ENCODE measurements around the gene THAP2. TPM values are rescaled to one million over a fixed set of nuclear protein-coding genes. Genes with fewer than 3 reads are reported as not detected.

Gene THAP2
- total and polyA plus RNA-seq, 5 donors from 2014 or later: 6.7 to 25.0 (median 8.6) TPM

DNA sequence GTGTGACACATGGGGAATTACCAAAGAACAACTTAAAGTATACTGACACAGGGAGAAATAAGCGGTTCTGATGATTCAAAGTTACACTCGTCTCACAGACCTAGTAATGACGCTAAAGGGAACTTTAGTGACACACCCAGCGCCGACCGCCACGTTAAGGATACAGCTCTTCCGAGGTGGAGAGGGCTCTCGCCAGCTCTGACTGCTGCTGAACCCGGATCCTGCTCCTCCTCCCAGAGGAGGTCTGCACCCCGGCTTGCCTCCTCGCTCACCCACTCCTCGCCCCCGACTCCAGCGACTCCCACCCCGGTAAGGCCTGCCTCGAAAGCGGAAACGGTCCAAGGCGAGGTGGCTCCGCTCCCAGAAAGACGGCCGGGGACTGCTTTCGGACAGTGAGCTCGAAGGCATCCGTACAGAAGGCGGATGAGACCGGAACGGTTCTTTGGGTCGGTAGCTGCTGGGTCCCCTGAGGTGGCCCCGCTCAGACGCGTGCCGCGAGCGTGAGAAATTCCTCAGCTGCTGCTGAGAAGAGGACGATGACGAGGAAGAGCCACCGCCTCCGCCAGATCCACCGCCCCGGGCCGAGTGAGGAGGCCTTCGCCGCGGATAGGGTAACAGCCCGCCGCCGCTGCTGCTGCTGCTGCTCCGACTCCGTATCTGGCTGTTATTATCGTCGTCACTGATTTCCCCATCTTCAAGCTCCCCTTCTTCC, 1.1 kb upstream of the THAP2 start:
- Histone ChIP-seq H3K4me3 (ENCODE audit: low read depth, low read length) (peak overlapping the region; percentile 97), H3K27me3 (ENCODE audit: control insufficient read depth, insufficient read depth, low read length) (no peaks in the 10 kb centered on the region), H3K36me3 (ENCODE audit: control insufficient read depth, insufficient read depth, low read length) (peaks cover 19% of the 10 kb centered on the region), H3K4me1 (ENCODE audit: control insufficient read depth, insufficient read depth, low read length, poor library complexity, severe bottlenecking) (peaks cover 46% of the 10 kb centered on the region), H3K27ac (ENCODE audit: insufficient read depth, low read length, poor library complexity, severe bottlenecking) (peak overlapping the region; percentile 99), H3K9me3 (ENCODE audit: control insufficient read depth in 2 of 2, low read length in 2 of 2) (no peaks in the 10 kb centered on the region)
- H3K4me3 Mint-ChIP-seq: peak overlapping the region; percentile 95 to 100 (median 98)
- peaks cover 19 to 67% (median 44%) of the 10 kb centered on the region in 4 donors for H3K4me1 Mint-ChIP-seq
- ATAC-seq (ENCODE audit: low read depth in 2 of 2) (peak; percentile 37 to 43), DNase-seq (peak; percentile 63 to 82 (median 75))
- H3K27me3 Mint-ChIP-seq: peaks cover 4% of the 10 kb centered on the region
- H3K36me3 Mint-ChIP-seq: peaks cover 29% of the 10 kb centered on the region
- H3K27ac Mint-ChIP-seq: peak overlapping the region; percentile 99 to 100 (median 99)
- H3K9me3 Mint-ChIP-seq: peaks cover 0 to 1% (median 0%) of the 10 kb centered on the region in 7 donors

- peak overlapping the region; percentile 99 to 100 (median 99) for H3K27ac Mint-ChIP-seq
- no peak for DNase-seq
- peak overlapping the region; percentile 95 to 100 (median 98) for H3K4me3 Mint-ChIP-seq
- H3K4me1 Mint-ChIP-seq: peaks cover 11 to 57% (median 37%) of the 10 kb centered on the region in 4 donors
- ATAC-seq (ENCODE audit: low read depth in 2 of 2): no peak
- Histone ChIP-seq H3K4me3 (ENCODE audit: low read depth, low read length) (peak overlapping the region; percentile 97), H3K27ac (ENCODE audit: insufficient read depth, low read length, poor library complexity, severe bottlenecking) (peak overlapping the region; percentile 99), H3K27me3 (ENCODE audit: control insufficient read depth, insufficient read depth, low read length) (no peaks in the 10 kb centered on the region), H3K4me1 (ENCODE audit: control insufficient read depth, insufficient read depth, low read length, poor library complexity, severe bottlenecking) (peaks cover 43% of the 10 kb centered on the region), H3K9me3 (ENCODE audit: control insufficient read depth in 2 of 2, low read length in 2 of 2) (no peaks in the 10 kb centered on the region), H3K36me3 (ENCODE audit: control insufficient read depth, insufficient read depth, low read length) (peaks cover 5% of the 10 kb centered on the region)
- H3K27me3 Mint-ChIP-seq: peaks cover 4% of the 10 kb centered on the region
- H3K9me3 Mint-ChIP-seq: peaks cover 0 to 1% (median 0%) of the 10 kb centered on the region in 7 donors
- peaks cover 14% of the 10 kb centered on the region for H3K36me3 Mint-ChIP-seq
Measured at GRCh38 chr12:71664411-71665089, 449 bp downstream of the THAP2 start.

DNA sequence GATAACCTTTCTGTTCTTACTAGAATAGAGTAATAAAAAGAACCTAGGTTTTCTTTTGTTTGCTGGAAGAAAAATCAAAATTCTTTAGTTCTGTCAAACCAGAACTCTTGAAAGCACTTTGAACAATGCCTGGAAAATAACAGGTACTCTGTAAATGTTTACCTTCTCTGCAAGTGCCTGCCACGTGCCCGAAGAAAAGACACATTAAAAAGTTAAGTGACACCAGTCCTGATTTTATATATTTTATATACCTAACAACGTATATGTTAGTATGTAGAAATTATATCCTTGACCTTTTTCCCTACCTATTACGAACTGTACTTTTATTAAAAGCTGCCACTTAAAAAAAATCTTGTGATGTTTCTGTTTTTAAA, 976 bp downstream of the THAP2 start:
- Histone ChIP-seq H3K27ac (ENCODE audit: insufficient read depth, low read length, poor library complexity, severe bottlenecking) (peak overlapping the region; percentile 99), H3K27me3 (ENCODE audit: control insufficient read depth, insufficient read depth, low read length) (no peaks in the 10 kb centered on the region), H3K4me1 (ENCODE audit: control insufficient read depth, insufficient read depth, low read length, poor library complexity, severe bottlenecking) (peaks cover 38% of the 10 kb centered on the region), H3K4me3 (ENCODE audit: low read depth, low read length) (peak overlapping the region; percentile 97), H3K36me3 (ENCODE audit: control insufficient read depth, insufficient read depth, low read length) (peaks cover under 1% of the 10 kb centered on the region), H3K9me3 (ENCODE audit: control insufficient read depth in 2 of 2, low read length in 2 of 2) (no peaks in the 10 kb centered on the region)
- H3K36me3 Mint-ChIP-seq: peaks cover 13% of the 10 kb centered on the region
- H3K9me3 Mint-ChIP-seq: peaks cover 0 to 1% (median 0%) of the 10 kb centered on the region in 7 donors
- H3K27me3 Mint-ChIP-seq: peaks cover 4% of the 10 kb centered on the region
- peaks cover 11 to 54% (median 36%) of the 10 kb centered on the region in 4 donors for H3K4me1 Mint-ChIP-seq
- H3K27ac Mint-ChIP-seq: peak overlapping the region; percentile 99 to 100 (median 99)
- ATAC-seq (ENCODE audit: low read depth in 2 of 2): no peak
- DNase-seq: peak in 1 of 3 donors; percentile 30
- H3K4me3 Mint-ChIP-seq: peak overlapping the region; percentile 95 to 100 (median 98)

DNA sequence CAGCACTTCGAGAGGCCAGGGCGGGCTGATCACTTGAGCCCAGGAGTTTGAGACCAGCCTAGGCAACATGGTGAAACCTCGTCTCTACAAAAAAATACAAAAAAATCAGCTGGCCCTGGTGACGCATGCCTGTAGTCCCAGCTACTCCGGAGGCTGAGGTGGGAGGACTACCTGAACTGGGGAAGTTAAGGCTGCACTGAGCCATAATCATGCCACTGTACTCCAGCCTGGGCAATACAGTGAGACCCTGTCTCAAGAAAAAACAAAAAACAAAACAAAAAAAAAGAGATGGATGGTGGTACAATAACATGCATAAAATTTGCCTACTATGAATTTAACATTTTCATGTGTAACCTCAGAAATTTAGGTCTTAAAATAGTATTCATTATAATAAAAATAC, 2.2 kb downstream of the THAP2 start:
- peaks cover 4% of the 10 kb centered on the region for H3K27me3 Mint-ChIP-seq
- H3K4me1 Mint-ChIP-seq: peaks cover 11 to 48% (median 36%) of the 10 kb centered on the region in 4 donors
- DNase-seq: no peak
- peak overlapping the region in 1 of 3 donors; percentile 99 for H3K27ac Mint-ChIP-seq
- peak overlapping the region in 1 of 4 donors; percentile 6 for H3K4me3 Mint-ChIP-seq
- Histone ChIP-seq H3K36me3 (ENCODE audit: control insufficient read depth, insufficient read depth, low read length) (no peaks in the 10 kb centered on the region), H3K4me1 (ENCODE audit: control insufficient read depth, insufficient read depth, low read length, poor library complexity, severe bottlenecking) (peaks cover 26% of the 10 kb centered on the region), H3K27me3 (ENCODE audit: control insufficient read depth, insufficient read depth, low read length) (no peaks in the 10 kb centered on the region), H3K4me3 (ENCODE audit: low read depth, low read length) (no peak overlapping the region), H3K9me3 (ENCODE audit: control insufficient read depth in 2 of 2, low read length in 2 of 2) (no peaks in the 10 kb centered on the region), H3K27ac (ENCODE audit: insufficient read depth, low read length, poor library complexity, severe bottlenecking) (no peak overlapping the region)
- peaks cover 0 to 1% (median 0%) of the 10 kb centered on the region in 7 donors for H3K9me3 Mint-ChIP-seq
- peaks cover 13% of the 10 kb centered on the region for H3K36me3 Mint-ChIP-seq
- no peak for ATAC-seq (ENCODE audit: low read depth in 2 of 2)

DNA sequence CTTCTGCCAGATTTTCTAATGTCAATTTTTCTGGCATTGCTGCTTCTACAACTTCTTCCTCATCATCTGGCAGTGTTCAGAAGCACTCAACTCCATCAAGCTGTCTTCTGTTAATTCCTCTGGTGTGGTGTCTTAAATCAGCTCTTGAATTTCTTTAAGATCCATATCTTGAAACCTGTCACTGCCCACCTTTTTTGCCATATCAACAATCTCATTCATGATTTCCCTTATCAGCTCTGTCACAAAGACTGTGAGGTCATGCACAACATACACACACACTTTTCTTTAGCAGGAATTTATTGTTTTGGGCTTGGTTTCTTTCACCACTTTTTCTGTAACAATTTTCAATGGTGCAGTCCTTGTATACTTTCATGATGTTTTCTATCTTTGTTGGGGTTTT, 7.2 kb downstream of the THAP2 start:
- DNase-seq (no peak), ATAC-seq (ENCODE audit: low read depth in 2 of 2) (no peak)
- peak overlapping the region in 1 of 4 donors; percentile 7 for H3K4me3 Mint-ChIP-seq
- H3K36me3 Mint-ChIP-seq: peaks cover 17% of the 10 kb centered on the region
- peak overlapping the region in 1 of 3 donors; percentile 19 for H3K27ac Mint-ChIP-seq
- peaks cover 0 to 1% (median 0%) of the 10 kb centered on the region in 7 donors for H3K9me3 Mint-ChIP-seq
- Histone ChIP-seq H3K27me3 (ENCODE audit: control insufficient read depth, insufficient read depth, low read length) (no peaks in the 10 kb centered on the region), H3K4me1 (ENCODE audit: control insufficient read depth, insufficient read depth, low read length, poor library complexity, severe bottlenecking) (no peaks in the 10 kb centered on the region), H3K9me3 (ENCODE audit: control insufficient read depth in 2 of 2, low read length in 2 of 2) (no peaks in the 10 kb centered on the region), H3K36me3 (ENCODE audit: control insufficient read depth, insufficient read depth, low read length) (no peaks in the 10 kb centered on the region), H3K4me3 (ENCODE audit: low read depth, low read length) (no peak overlapping the region), H3K27ac (ENCODE audit: insufficient read depth, low read length, poor library complexity, severe bottlenecking) (no peak overlapping the region)
- peaks cover 14 to 18% (median 16%) of the 10 kb centered on the region in 4 donors for H3K4me1 Mint-ChIP-seq
- H3K27me3 Mint-ChIP-seq: no peaks in the 10 kb centered on the region

DNA sequence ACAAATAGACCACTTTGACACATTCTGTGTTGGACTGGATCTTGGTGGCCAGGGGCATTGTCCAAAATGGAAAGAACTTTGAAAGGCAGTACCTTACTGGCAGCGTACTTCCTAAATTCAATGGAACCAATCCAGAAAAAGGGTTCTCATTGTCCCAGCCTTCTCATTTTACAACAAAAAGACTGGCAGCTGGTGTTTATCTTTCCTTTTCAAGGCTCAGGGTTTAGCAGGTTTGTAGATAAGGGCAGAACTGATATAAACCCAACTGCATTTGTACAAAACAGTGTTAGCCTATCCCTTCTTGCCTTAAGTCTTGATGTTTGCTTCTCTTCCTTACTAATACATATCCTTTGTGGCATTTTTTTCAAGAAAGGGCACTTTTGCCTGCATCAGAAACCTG, 7.7 kb downstream of the THAP2 start:
- H3K4me3 ChIP-seq (ENCODE audit: low read depth, low read length): no peak overlapping the region
- peaks cover 20% of the 10 kb centered on the region for H3K36me3 Mint-ChIP-seq
- H3K27ac ChIP-seq (ENCODE audit: insufficient read depth, low read length, poor library complexity, severe bottlenecking): no peak overlapping the region

DNA sequence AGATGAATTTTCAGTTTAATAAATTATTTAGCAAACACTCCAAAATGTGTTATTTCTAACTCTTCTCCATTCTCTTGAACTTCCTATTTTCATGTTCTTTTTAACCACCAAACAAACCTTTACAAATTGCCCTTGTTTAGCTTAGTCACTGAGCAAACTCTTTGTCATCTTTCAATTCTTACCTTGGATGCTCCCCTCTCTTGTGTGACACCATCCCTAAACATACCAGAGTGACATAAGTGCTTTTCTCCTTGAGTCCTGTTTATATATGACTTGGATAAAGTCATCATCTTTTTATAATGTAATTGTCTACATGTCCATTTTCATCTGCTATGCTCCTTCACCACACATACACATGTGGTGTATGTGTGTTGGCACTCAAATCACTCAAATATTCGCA, 18.4 kb downstream of the THAP2 start:
- H3K27me3 Mint-ChIP-seq: peaks cover 4% of the 10 kb centered on the region
- peak overlapping the region in 1 of 3 donors; percentile 2 for H3K27ac Mint-ChIP-seq
- Histone ChIP-seq H3K36me3 (ENCODE audit: control insufficient read depth, insufficient read depth, low read length) (no peaks in the 10 kb centered on the region), H3K27me3 (ENCODE audit: control insufficient read depth, insufficient read depth, low read length) (no peaks in the 10 kb centered on the region), H3K4me3 (ENCODE audit: low read depth, low read length) (no peak overlapping the region), H3K9me3 (ENCODE audit: control insufficient read depth in 2 of 2, low read length in 2 of 2) (no peaks in the 10 kb centered on the region), H3K4me1 (ENCODE audit: control insufficient read depth, insufficient read depth, low read length, poor library complexity, severe bottlenecking) (peaks cover 26% of the 10 kb centered on the region), H3K27ac (ENCODE audit: insufficient read depth, low read length, poor library complexity, severe bottlenecking) (no peak overlapping the region)
- H3K36me3 Mint-ChIP-seq: no peaks in the 10 kb centered on the region
- no peak overlapping the region for H3K4me3 Mint-ChIP-seq
- no peak for DNase-seq
- H3K9me3 Mint-ChIP-seq: no peaks in the 10 kb centered on the region
- no peak for ATAC-seq (ENCODE audit: low read depth in 2 of 2)
- H3K4me1 Mint-ChIP-seq: peaks cover 4 to 16% (median 11%) of the 10 kb centered on the region in 4 donors

More for the DNA sequence above, 7.7 kb downstream of the THAP2 start:
- H3K4me1 ChIP-seq (ENCODE audit: control insufficient read depth, insufficient read depth, low read length, poor library complexity, severe bottlenecking): no peaks in the 10 kb centered on the region
- H3K27me3 ChIP-seq (ENCODE audit: control insufficient read depth, insufficient read depth, low read length): no peaks in the 10 kb centered on the region
- H3K36me3 ChIP-seq (ENCODE audit: control insufficient read depth, insufficient read depth, low read length): no peaks in the 10 kb centered on the region
- Mint-ChIP-seq H3K9me3 (peaks cover 0 to 1% (median 0%) of the 10 kb centered on the region in 7 donors), H3K4me3 (peak overlapping the region in 1 of 4 donors; percentile 7), H3K4me1 (peaks cover 14 to 18% (median 15%) of the 10 kb centered on the region in 4 donors), H3K27ac (peak overlapping the region in 2 of 3 donors; percentile 19 to 38), H3K27me3 (no peaks in the 10 kb centered on the region)
- no peaks in the 10 kb centered on the region for H3K9me3 ChIP-seq (ENCODE audit: control insufficient read depth in 2 of 2, low read length in 2 of 2)
- DNase-seq (no peak), ATAC-seq (ENCODE audit: low read depth in 2 of 2) (no peak)
